Activated T-helper 2 cell treated with anti-CD3 and anti-CD28 coated beads, Interferon-gamma antibody, Interleukin-2, Interleukin-4, amounts not matched to agents 10 μg/mL and 5 μg/mL and 100 μg/mL, durations not matched to agents 14 hours and 24 hours and 36 hours (primary cell): ENCODE data around the gene C16orf86. TPM values are rescaled to one million over a fixed set of nuclear protein-coding genes. Genes with fewer than 3 reads are reported as not detected.

Experiments used
- DNase-seq: peaks from one replicate; pipeline ENCODE4 v3.0.0; 2021; ENCODE audit warnings: low spot score
- H3K27ac Mint-ChIP-seq: one replicate; pipeline ENCODE4 v1.8.0; 2021; ENCODE audit warnings: mixed read lengths
- H3K27me3 Mint-ChIP-seq: one replicate; pipeline ENCODE4 v1.8.0; 2021; ENCODE audit warnings: low read depth, mixed read lengths
- H3K36me3 Mint-ChIP-seq: one replicate; pipeline ENCODE4 v1.8.0; 2021; ENCODE audit warnings: low read depth, mixed read lengths
- H3K4me1 Mint-ChIP-seq: one replicate; pipeline ENCODE4 v1.8.0; 2021; ENCODE audit warnings: low read depth, mixed read lengths
- H3K4me3 Mint-ChIP-seq: one replicate; pipeline ENCODE4 v1.8.0; 2021; ENCODE audit warnings: low read depth, mild to moderate bottlenecking, moderate library complexity, mixed read lengths
- H3K9me3 Mint-ChIP-seq: one replicate; pipeline ENCODE4 v1.8.0; 2021; ENCODE audit warnings: mixed read lengths
- intact Hi-C: fragments of 100-400 bp; cut with micrococcal nuclease; formaldehyde crosslinking; loops from one replicate; pipeline ENCODE4 v1.15.1; 2023
- total RNA-seq: library from RNA; stranded (reverse); gene quantifications from 2 replicates; pipeline ENCODE4 v1.2.3, GENCODE V29; 2022

C16orf86 gene, protein sequence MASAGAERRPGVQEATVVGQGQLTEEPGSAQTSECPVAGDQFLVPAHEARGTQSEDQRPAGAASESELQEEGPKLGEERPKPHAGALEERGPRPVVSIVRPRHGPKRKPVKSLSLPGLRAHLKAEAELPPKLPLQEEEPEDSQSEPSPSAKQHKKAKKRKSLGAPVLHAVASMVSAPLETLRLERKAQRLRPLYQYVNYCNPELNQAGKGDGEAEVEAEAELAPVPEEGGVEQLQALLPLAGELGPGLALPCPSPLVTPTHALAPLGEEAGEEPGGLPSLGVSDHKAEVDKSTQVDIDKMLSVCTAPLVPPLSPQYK
- 1.4 and 1.8 TPM in 2 replicates for total RNA-seq

DNA sequence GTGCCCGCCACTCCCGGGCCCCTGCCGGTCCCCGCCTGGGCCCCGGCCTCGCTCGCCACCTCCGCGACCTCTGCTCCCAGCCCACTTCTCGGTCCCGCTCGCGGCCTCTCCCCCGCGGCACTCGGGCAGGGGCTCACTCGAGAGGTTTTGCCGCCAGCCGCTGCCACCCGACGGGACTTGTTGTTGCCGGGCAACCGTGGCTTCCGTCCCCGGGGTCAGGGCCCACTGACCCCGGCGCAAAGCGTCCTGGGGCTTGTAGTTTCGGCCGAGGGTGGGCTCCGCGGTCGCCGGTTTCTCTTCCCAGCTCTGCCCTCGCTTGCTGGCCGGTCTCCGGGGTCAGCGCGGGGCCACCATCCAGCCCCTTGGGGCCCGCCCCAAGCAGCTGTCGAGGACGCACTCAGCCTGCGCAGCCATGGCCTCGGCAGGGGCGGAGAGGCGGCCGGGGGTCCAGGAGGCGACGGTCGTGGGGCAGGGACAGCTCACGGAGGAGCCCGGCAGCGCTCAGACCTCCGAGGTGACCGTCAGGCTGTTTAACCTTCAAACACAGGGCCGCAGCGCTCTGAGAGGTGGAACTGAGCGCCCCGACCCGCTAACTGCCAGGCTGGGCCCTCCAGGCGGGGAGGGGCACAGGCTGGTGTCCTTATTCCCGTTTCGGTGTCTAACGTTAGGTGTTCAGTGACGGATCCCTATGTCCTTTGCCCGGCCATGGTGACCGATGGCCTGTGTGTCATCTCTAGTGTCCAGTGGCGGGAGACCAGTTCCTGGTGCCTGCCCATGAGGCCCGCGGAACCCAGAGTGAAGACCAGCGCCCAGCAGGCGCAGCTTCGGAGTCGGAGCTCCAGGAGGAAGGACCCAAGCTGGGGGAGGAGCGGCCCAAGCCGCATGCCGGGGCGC, at the start of gene C16orf86, which contains the start of gene ENKD1:
Gene C16orf86, plus strand, starts transcription at position 256 of the 894 bp plus-strand sequence. Its CDS starts 157 bp downstream, at position 413.
Gene ENKD1, minus strand, starts transcription at position 192 of the 894 bp plus-strand sequence. CDS start 308 bp downstream, outside the sequence.
- peak within 1 kb of the TSS; percentile 86 for H3K4me3 Mint-ChIP-seq
- no peaks in the 10 kb centered on the region for H3K9me3 Mint-ChIP-seq
- H3K27ac Mint-ChIP-seq, result peak within 1 kb of the TSS; percentile 33
- DNase-seq, result peak; percentile 74
- H3K27me3 Mint-ChIP-seq, result no peaks in the 10 kb centered on the region
- H3K36me3 Mint-ChIP-seq, result no peaks in the 10 kb centered on the region
- intact Hi-C loops, result no loop called here
- H3K4me1 Mint-ChIP-seq, result peaks cover 11% of the 10 kb centered on the region

DNA sequence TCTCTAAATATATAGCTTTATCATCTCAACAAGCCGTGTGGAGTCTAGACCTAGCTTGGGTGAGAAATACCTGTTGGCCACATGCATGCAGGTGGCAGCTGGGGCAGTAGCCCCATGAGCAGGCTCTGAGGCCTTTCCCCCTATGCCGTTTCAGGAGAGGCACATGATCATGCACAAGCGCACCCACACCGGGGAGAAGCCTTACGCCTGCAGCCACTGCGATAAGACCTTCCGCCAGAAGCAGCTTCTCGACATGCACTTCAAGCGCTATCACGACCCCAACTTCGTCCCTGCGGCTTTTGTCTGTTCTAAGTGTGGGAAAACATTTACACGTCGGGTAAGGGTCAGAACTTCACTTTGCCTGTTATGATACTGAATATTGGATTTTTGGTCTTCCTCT, 38.4 kb upstream of the C16orf86 start:
- Mint-ChIP-seq H3K27me3 (no peaks in the 10 kb centered on the region), H3K4me1 (no peaks in the 10 kb centered on the region), H3K36me3 (peaks cover 63% of the 10 kb centered on the region), H3K27ac (no peak overlapping the region), H3K4me3 (no peak overlapping the region), H3K9me3 (no peaks in the 10 kb centered on the region)
- DNase-seq, result no peak
- intact Hi-C loops, result no loop called here

DNA sequence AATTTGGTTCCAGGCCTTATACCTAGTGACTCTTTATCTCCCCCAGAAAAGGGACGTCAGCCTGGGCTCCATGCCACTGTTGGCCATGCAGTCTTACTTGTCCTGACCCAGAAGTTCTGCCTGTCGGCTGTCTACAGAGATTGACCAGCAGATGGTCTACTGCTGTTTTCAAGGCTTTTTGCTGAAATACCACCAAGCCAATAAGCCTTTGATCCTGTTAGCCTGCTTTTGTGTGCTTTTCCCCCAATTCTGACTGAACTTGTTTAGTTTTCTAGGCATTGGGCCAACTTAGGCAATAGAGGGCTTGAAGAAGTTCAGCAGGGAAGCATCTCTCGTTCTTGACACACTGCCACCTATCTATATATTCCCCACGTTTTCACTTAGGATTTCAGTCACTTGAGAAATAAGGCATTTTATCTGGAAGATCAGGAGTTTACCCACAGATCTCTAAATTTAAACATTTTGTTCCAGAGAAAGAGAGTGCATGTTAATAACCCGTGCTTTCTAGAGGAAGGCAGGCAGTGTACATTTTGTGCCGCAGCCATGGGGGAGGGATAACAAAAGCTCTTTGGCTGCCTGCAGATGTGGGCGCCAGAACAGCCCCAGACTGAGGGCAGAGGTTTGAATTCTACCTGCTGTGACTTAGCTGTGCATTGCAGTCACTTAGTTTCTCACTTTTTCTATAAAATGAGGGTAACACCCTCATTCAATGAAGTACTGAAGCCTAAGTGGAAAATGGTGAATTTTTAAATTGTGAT, 34.0 kb upstream of the C16orf86 start:
- Mint-ChIP-seq H3K4me3 (no peak overlapping the region), H3K27ac (no peak overlapping the region)

DNA sequence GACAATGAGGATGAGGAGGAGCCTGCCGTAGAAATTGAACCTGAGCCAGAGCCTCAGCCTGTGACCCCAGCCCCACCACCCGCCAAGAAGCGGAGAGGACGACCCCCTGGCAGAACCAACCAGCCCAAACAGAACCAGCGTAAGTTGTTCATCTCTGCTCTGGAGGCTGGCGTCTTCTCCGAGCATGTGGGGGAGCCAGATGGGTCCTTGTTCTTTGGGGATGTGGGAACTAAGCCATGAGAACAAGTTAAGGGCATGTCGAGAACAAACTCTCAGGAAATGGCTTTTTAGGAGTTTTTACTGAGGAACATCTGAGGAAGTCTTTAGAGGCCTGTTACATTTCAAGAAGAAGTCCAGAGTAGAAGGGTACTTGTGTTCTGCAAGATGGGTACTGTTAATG, 29.9 kb upstream of the C16orf86 start:
- Mint-ChIP-seq H3K9me3 (no peaks in the 10 kb centered on the region), H3K27ac (no peak overlapping the region), H3K36me3 (peaks cover 48% of the 10 kb centered on the region), H3K27me3 (no peaks in the 10 kb centered on the region), H3K4me1 (no peaks in the 10 kb centered on the region), H3K4me3 (no peak overlapping the region)
- no peak for DNase-seq
- intact Hi-C loops, result no loop called here

More for the DNA sequence above, 34.0 kb upstream of the C16orf86 start:
- Mint-ChIP-seq H3K27me3 (no peaks in the 10 kb centered on the region), H3K9me3 (no peaks in the 10 kb centered on the region), H3K36me3 (peaks cover 55% of the 10 kb centered on the region), H3K4me1 (no peaks in the 10 kb centered on the region)
- intact Hi-C loops, result no loop called here
- DNase-seq, result no peak

DNA sequence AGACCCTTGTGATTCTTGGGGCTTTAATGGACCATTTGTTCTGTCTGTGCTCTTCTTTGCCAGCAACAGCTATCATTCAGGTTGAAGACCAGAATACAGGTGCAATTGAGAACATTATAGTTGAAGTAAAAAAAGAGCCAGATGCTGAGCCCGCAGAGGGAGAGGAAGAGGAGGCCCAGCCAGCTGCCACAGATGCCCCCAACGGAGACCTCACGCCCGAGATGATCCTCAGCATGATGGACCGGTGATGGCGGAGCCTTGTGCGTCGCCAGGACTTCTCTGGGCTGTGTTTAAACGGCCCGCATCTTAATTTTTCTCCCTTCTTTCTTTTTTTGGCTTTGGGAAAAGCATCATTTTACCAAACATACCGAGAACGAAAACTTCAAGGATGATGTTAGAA, 29.0 kb upstream of the C16orf86 start:
- intact Hi-C loops, result no loop called here
- DNase-seq, result no peak

DNA sequence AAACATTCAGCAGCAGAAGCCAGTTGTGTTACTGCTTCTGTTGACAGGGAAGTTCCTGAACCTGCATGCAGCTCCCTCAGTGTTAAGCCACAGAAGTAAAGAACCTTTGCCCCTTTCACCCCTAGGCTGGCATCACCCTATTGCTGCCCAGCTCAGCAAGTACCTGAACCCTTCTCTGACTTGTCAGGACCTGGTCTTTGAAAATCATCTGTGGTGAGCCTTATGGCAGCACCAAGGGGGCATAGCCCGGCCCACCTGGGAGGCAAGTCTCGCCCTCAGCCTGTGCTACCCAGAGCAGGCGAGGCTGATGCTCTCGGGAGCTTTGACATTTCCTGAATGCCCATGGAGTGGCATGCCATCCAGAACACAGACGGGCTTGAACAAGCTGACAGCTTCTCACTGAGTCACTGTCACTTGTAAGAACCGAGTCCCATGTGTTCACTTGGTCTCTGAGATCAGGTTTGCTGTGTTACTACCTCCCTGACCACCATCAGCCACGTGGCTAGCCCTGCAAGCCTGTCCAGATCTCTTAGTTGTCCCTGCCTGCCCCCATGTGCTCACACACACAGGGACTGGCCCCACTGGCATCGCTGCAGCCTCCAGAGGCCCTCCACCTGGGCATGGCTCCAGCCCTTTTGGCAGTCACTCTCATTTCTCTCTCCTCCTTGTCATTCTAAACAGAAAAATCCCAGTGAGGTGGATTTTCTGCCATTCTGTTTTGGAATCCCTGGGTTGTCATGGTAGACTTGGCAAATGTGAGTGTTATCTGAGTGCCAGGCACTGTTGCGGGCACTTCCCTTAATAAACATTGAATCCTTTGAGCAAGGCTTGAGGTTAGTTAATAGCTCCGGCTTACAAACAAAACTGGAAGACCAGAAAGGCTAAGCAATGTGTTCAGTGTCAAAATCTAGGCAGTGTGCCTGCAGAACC, 24.6 kb upstream of the C16orf86 start:
- H3K27me3 Mint-ChIP-seq, result no peaks in the 10 kb centered on the region
- no peak overlapping the region for H3K27ac Mint-ChIP-seq
- intact Hi-C loops, result loop anchor here (5.0 kb wide), 1 partner anchor 40 kb away; no protein-coding TSS in a partner anchor
- H3K4me1 Mint-ChIP-seq, result peaks cover 6% of the 10 kb centered on the region
- H3K4me3 Mint-ChIP-seq, result no peak overlapping the region
- no peak for DNase-seq
- H3K9me3 Mint-ChIP-seq, result no peaks in the 10 kb centered on the region
- H3K36me3 Mint-ChIP-seq, result peaks cover 31% of the 10 kb centered on the region

More for the DNA sequence above, 29.0 kb upstream of the C16orf86 start:
- Mint-ChIP-seq H3K36me3 (peaks cover 40% of the 10 kb centered on the region), H3K9me3 (no peaks in the 10 kb centered on the region), H3K4me1 (no peaks in the 10 kb centered on the region), H3K27ac (no peak overlapping the region), H3K4me3 (no peak overlapping the region), H3K27me3 (no peaks in the 10 kb centered on the region)

DNA sequence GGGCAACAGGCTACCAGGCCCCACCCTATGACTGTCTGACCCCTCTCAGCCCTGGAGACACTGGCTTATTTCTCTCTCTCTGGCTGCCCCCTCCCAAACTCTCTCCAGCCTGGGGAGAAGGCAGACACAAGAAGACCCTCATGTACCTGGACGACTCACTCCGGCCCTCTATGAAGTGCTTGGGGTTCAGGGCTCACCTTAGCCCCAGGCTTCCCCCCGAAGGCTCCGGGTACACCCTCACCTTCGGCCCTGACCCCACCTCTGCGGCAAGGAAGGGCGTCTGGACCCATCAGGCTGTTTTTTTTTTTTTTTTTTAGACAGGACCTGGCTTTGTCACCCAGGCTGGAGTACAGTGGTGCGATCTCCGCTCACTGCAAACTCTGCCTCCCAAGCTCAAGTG, 22.6 kb upstream of the C16orf86 start:
- Mint-ChIP-seq H3K4me1 (peaks cover 6% of the 10 kb centered on the region), H3K36me3 (peaks cover 28% of the 10 kb centered on the region), H3K4me3 (peak overlapping the region; percentile 71), H3K27me3 (no peaks in the 10 kb centered on the region), H3K9me3 (no peaks in the 10 kb centered on the region), H3K27ac (no peak overlapping the region)
- intact Hi-C loops, result loop anchor here (1.0 to 5.0 kb wide), 4 partner anchors 17 to 123 kb away; partner anchors contain the start of genes ACD, CTCF and PARD6A
- DNase-seq, result no peak

DNA sequence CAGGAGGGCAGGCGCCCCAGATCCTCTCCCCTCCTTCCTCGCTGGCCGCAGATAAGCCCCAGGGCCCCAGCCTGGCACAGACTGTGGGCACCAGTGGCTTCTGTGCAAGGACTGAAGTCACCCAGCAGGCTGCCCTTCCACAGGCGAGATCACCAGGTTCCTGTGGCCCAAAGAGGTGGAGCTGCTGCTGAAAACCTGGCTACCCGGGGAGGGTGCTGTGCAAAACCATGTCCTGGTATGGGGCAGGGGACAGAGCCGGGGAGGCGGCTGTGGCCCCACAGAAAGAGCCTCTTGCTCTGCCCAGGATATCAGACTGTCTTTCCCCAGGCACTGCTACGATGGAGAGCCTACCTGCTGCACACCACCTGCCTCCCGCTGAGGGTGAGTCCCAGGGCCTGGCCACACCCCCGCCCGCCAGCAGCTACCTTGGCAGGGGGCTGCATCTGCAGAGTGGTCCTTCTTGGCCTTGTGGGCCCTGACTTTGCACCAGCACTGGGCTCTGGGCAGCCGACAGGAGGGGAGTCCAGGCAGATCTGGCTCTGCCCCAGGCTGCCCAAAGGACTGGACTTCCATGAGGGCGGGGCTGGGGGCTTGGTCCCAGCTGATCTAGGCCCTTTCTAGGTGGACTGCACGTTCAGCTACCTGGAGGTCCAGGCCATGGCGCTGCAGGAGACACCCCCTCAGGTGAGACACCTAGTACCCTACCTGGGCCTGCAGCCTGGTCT, 21.1 kb upstream of the C16orf86 start:
- no peak for DNase-seq
- Mint-ChIP-seq H3K4me3 (peak overlapping the region; percentile 89), H3K27ac (peak overlapping the region; percentile 89), H3K4me1 (peaks cover 6% of the 10 kb centered on the region), H3K27me3 (no peaks in the 10 kb centered on the region), H3K36me3 (peaks cover 35% of the 10 kb centered on the region), H3K9me3 (no peaks in the 10 kb centered on the region)
- intact Hi-C loops, result loop anchor here (1.0 to 2.0 kb wide), 3 partner anchors 15 to 98 kb away; partner anchors contain the start of genes ACD, CTCF and PARD6A

DNA sequence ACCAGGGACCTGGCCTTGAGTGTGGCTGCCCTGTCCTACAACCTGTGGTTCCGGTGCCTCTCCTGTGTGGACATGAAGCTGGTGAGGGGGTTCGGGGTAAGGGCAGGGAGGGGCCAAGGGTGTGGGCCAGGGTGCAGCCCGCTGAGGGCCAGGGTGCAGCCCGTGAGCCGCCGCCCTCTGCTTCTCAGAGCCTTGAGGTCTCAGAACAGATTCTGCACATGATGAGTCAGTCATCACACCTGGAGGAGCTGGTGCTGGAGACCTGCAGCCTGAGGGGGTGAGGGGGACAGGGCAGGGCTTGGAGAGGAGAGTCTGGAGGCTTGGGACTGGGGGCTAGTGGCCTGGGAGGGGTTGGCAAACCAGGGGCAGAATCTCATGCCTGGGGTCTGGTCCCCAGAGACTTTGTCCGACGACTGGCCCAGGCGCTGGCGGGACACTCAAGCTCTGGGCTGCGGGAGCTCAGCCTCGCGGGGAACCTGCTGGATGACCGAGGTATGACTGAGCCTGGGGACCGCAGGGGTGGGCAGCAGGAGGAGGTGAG, 19.4 kb upstream of the C16orf86 start:
- Mint-ChIP-seq H3K27ac (no peak overlapping the region), H3K4me1 (peaks cover 7% of the 10 kb centered on the region), H3K9me3 (no peaks in the 10 kb centered on the region), H3K4me3 (no peak overlapping the region), H3K27me3 (no peaks in the 10 kb centered on the region), H3K36me3 (peaks cover 49% of the 10 kb centered on the region)
- DNase-seq, result no peak
- intact Hi-C loops, result no loop called here

DNA sequence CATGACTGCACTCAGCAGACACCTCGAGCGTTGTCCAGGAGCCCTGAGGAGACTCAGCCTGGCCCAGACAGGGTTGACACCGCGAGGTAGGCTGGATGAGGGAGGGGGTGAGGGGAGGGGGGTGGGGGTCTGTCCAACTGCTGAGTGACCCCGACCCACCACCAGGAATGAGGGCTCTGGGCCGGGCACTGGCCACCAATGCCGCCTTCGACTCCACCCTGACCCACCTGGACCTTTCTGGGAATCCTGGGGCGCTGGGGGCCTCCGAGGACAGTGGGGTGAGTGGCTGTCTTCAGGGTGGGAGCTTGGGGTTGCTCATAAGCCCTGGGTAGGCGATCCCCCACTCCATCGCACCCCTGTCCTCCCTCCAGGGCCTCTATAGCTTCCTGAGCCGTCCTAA, 18.9 kb upstream of the C16orf86 start:
- DNase-seq, result no peak
- no peaks in the 10 kb centered on the region for H3K27me3 Mint-ChIP-seq
- peaks cover 7% of the 10 kb centered on the region for H3K4me1 Mint-ChIP-seq
- H3K4me3 Mint-ChIP-seq, result no peak overlapping the region
- peaks cover 51% of the 10 kb centered on the region for H3K36me3 Mint-ChIP-seq
- H3K27ac Mint-ChIP-seq, result no peak overlapping the region
- no peaks in the 10 kb centered on the region for H3K9me3 Mint-ChIP-seq
- intact Hi-C loops, result no loop called here
